Right forelimb (tissue), 1 donor: ENCODE measurements around the gene MEPE.

ENCODE experiments used
- DNase-seq: peaks from one replicate; pipeline ENCODE4 v3.0.0-alpha.2; 2018

The MEPE gene

DNA sequence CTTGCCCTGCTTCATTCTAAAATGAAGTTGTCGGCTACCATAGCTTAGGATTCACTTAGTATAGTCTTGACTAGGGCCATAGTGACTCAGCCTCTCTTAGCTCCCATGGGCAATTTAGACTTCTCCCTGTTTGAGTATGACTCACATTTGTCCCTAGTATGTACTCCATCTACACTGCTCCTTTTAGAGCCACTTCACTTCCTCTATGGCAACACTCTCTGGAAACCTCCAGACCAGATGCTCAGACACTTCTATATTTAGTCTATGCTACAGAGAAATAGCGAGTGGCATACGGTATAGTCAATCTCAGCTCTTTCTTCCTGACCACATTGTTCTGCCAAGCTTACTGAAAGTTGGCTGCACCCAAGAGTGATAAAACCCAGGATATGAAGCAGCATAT is 11.2 kb downstream of the MEPE start:
- DNase-seq, result no peak

GRCh38 chr4:87844452-87844851 is 11.7 kb downstream of the MEPE start:
- DNase-seq, result no peak

DNA sequence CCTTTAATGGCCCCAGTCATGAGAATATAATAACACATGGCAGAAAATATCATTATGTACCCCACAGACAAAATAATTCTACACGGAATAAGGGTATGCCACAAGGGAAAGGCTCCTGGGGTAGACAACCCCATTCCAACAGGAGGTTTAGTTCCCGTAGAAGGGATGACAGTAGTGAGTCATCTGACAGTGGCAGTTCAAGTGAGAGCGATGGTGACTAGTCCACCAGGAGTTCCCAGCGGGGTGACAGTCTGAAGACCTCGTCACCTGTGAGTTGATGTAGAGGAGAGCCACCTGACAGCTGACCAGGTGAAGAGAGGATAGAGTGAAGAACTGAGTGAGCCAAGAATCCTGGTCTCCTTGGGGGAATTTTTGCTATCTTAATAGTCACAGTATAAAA is 13.5 kb downstream of the MEPE start:
- DNase-seq, result no peak

GRCh38 chr4:87848622-87849351 is 16.0 kb downstream of the MEPE start:
- DNase-seq, result peak; percentile 61

DNA sequence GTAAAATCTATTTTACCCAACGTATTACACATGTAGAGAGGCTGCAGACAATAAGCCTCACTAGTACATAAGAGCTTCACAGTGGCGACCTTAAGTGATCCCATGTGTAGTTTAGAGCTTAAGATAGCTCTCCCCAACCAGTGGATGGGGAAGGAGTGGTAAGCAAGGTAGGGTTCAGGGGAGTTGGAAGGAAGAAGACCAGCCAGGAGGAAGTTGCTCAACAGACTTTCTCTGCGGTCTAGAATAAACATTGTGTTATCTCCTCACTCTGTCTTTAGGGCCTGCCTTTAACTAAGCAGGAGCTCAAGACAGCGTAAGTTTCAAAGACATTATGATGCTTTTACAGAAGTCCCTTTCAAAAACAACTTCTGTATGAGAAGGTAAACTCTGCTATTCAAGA is 16.8 kb downstream of the MEPE start:
- DNase-seq, result no peak

- DNase-seq, result no peak
Measured at GRCh38 chr4:87851332-87851731, 18.6 kb downstream of the MEPE start.

- no peak for DNase-seq
Measured at GRCh38 chr4:87851953-87852352, 19.2 kb downstream of the MEPE start.

- no peak for DNase-seq
Measured at GRCh38 chr4:87853108-87853507, 20.3 kb downstream of the MEPE start.

DNA sequence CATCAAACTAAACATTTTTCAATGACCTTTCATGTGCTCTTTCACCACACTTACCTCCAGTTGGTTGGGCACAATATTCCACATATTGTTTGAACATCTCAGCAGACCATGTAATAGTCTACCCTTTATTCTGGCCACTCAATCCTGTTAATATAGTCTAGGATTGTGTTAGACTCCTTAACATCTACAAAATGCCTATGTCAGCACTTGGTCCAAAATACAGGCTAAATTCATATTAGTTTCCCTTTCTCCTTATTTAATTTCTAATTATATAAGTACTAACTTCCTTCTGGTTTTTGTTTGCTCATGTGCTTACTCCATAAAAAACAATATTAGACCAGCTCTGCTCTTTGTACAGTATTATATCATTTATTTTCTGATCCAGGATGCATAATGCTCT is 21.1 kb downstream of the MEPE start:
- DNase-seq, result no peak

- no peak for DNase-seq
Measured at GRCh38 chr4:87855559-87855958, 22.8 kb downstream of the MEPE start.

DNA sequence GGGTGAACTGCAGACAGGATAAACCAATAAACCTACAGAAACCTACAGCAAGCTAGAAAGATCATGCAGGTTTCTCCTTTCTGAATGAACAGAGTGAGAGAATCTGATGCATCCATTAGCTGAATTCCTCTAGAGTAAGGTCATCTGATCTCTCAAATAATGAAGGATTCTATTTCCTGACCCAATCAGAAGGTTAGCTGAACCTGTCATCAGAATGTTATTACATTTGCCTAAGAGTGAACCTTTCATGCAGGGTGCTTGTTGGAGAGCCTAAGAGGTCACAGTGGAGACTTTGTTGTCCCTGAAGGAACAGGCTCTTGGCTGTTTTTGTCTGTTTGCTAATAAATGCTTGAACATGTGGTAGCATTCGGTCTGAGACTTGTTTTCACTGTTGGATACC is 24.0 kb downstream of the MEPE start:
- DNase-seq, result no peak

- DNase-seq, result no peak
Measured at GRCh38 chr4:87857789-87858188, 25.0 kb downstream of the MEPE start.

- no peak for DNase-seq
Measured at GRCh38 chr4:87862236-87862635, 29.5 kb downstream of the MEPE start.

- DNase-seq, result no peak
Measured at GRCh38 chr4:87863486-87863885, 30.7 kb downstream of the MEPE start.

- DNase-seq, result no peak
Measured at GRCh38 chr4:87864321-87864720, 31.6 kb downstream of the MEPE start.

DNA sequence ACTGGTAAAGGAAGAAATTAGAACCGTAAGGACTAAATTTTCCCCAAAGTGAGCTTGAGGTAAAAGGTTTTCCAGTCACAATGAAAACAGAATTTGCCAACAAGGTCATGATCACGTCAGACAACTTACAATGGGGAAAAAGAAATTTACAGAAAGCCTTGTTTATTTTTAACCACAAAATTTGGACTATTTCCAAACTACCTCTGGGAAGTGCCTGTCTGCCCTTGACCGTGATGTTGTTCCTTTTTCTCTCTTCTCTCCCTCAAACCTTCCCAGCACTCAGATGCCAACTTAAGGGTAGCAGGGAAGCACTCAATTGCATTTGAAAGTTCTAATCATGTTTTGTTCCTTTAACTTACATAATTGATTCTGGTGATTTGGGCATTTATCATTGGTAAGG is 32.5 kb downstream of the MEPE start:
- no peak for DNase-seq

GRCh38 chr4:87865960-87866598 is 33.3 kb downstream of the MEPE start:
- DNase-seq, result no peak

DNA sequence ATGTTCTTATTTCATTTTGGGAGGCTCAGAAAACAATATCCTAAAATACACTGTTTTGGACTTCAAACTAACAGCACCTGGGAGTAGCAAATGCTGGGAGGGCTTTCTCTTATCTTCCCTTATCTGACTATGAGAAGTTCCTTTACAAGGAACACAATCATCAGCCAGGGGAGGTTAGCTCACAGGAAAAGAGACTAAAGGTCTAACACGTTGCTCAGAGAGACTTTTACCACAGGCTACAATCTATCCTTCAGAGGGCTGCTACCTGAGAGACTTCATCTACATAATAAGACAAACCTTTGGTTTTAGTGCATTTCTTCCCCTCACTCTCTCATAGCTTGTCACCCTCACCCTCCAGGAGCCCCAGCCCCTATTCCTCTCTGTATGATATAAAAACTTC is 35.8 kb downstream of the MEPE start:
- no peak for DNase-seq

DNA sequence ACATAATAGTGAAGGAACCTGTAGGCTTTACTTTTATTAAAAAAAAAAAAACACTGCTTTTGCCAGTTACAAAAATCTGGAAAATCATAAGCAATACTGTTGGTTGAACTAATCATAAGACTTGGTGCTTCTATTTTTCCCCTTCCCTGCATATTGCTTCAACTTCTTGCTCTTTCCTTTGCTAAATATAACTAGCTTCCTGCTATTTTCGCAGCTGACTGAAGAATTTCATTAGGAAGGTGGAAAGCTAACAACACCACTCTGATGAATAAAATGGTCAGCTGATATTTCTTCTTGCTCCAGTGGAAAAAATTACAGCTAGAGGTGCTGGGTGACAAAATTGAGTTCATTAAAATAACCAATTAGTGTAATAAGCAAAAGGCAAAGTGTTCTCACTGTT is 39.3 kb downstream of the MEPE start:
- DNase-seq, result no peak

GRCh38 chr4:87875191-87875590 is 42.4 kb downstream of the MEPE start:
- no peak for DNase-seq

GRCh38 chr4:87880106-87880505 is 47.3 kb downstream of the MEPE start:
- no peak for DNase-seq

DNA sequence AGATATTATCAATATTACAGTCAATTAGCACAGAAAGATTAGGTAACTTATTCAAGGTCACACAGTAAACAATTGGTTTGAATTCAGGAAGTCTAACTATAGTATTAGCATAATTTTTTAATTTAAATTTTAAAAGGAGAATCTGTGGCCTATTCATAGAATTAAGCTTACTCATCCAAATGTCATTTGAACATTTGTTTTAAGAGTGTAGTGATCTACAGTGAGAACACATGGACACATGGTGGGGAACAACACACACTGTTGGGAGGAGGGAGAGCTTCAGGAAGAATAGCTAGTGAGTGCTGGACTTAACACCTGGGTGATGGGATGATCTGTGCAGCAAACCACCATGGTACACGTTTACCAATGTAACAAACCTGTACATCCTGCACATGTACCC is 48.3 kb downstream of the MEPE start:
- no peak for DNase-seq

DNA sequence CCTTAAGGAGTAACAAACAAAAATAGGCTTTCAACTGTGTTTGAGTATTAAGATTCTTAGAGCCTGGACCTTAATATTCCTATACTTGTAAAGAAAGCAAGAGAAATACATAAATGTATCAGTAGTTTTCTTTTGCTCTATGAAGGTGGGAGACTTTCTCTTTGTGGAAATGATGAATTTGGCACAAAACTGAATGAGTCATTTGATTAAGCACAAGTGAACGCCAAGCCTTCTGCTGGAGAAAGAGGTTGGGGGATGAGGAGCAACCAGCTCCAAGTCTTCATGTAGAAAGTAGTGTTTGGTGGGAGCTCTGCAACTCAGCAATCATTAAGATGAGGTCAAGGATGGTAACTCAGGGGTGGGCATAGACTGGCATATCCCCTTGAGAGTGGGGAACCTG is 49.6 kb downstream of the MEPE start:
- DNase-seq, result no peak

DNA sequence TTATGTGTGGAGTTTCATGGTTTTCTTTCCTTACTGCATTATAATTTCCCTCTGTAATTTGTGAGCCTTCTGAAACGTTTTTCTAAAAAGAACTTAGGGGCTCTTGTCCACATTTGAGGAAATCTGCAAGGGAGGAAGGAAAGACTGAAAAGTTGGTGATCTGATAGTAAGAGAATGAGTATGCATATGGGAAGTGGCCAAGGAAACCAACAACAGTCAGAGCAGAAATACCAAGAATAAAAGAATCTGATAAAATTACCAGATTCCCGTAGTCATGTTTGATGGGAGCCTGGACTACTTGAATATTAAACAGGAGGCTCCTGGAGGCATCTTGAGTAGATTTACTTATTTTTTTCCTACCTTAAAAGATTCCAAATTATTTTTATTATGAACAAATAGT is 50.1 kb downstream of the MEPE start:
- DNase-seq, result no peak

- no peak for DNase-seq
Measured at GRCh38 chr4:87884976-87885549, 52.3 kb downstream of the MEPE start.
